Measurements from ENCODE around the gene DDX50.
"Not testable (repeated sequence)": the region's sequence is repeated elsewhere in the genome, so short reads cannot be mapped to it uniquely, and the experiment has no call there.

GRCh38 chr10:68929157-68929556, 28.0 kb downstream of the DDX50 start:
- not testable (repeated sequence) for TF ChIP-seq POLR2AphosphoS5 (IDR thresholded peaks at IDR 0.05; ENCODE audit: insufficient read depth, low read depth, low read length)
- TF ChIP-seq, protein P1, sequence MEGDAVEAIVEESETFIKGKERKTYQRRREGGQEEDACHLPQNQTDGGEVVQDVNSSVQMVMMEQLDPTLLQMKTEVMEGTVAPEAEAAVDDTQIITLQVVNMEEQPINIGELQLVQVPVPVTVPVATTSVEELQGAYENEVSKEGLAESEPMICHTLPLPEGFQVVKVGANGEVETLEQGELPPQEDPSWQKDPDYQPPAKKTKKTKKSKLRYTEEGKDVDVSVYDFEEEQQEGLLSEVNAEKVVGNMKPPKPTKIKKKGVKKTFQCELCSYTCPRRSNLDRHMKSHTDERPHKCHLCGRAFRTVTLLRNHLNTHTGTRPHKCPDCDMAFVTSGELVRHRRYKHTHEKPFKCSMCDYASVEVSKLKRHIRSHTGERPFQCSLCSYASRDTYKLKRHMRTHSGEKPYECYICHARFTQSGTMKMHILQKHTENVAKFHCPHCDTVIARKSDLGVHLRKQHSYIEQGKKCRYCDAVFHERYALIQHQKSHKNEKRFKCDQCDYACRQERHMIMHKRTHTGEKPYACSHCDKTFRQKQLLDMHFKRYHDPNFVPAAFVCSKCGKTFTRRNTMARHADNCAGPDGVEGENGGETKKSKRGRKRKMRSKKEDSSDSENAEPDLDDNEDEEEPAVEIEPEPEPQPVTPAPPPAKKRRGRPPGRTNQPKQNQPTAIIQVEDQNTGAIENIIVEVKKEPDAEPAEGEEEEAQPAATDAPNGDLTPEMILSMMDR (IDR thresholded peaks at IDR 0.05; ENCODE audit: extremely low read depth in 1 of 2, insufficient read depth in 1 of 2, low read depth in 1 of 2, low read length in 2 of 2): not testable (repeated sequence)
- TF ChIP-seq, protein P2, sequence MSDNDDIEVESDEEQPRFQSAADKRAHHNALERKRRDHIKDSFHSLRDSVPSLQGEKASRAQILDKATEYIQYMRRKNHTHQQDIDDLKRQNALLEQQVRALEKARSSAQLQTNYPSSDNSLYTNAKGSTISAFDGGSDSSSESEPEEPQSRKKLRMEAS (IDR thresholded peaks at IDR 0.05; ENCODE audit: insufficient read depth, insufficient read length): not testable (repeated sequence)
